Fibroblast of lung (primary cell): ENCODE measurements around the gene IFIT5. TPM values are rescaled to one million over a fixed set of nuclear protein-coding genes. Genes with fewer than 3 reads are reported as not detected.

Experiments
- DNase-seq, 2 donors: peaks; one replicate each; pipeline versions ENCODE4 v3.0.0 to v3.0.0-alpha.2; 2010; ENCODE audit warnings: low read depth in 2 of 2
- H2AFZ ChIP-seq: 2 replicates; pipeline ENCODE4 v1.5.1; 2012; ENCODE audit warnings: low read length, control low read depth, inconsistent platforms
- H3K27ac ChIP-seq: 2 replicates; pipeline ENCODE4 v1.5.1; 2011; ENCODE audit warnings: low read length, control low read depth; ENCODE audit not compliant: insufficient read depth
- H3K27me3 ChIP-seq: 2 replicates; pipeline ENCODE4 v1.5.1; 2011; ENCODE audit warnings: mild to moderate bottlenecking, low read length; ENCODE audit not compliant: control insufficient read depth, insufficient read depth
- H3K36me3 ChIP-seq: 2 replicates; pipeline ENCODE4 v1.5.1; 2011; ENCODE audit warnings: low read length; ENCODE audit not compliant: control insufficient read depth, insufficient read depth
- H3K4me1 ChIP-seq: 2 replicates; pipeline ENCODE4 v1.5.1; 2011; ENCODE audit warnings: low read length; ENCODE audit not compliant: control insufficient read depth, insufficient read depth; ENCODE audit errors: extremely low read depth
- H3K4me2 ChIP-seq: 2 replicates; pipeline ENCODE4 v1.5.1; 2011; ENCODE audit warnings: low read length, control low read depth; ENCODE audit not compliant: insufficient read depth; ENCODE audit errors: extremely low read depth
- H3K4me3 ChIP-seq, 4 experiments: fragments of 200-600 bp in 1 of 4; sonication (generic) in 1 of 4; replicated peaks in 1 of 4; 2 replicates each; pipeline ENCODE4 v1.5.1; 2011 to 2016; ENCODE audit warnings: low read length in 4 of 4, low read depth in 3 of 4, mild to moderate bottlenecking in 3 of 4, control low read depth in 2 of 4, inconsistent platforms in 1 of 4, mixed read lengths in 1 of 4; ENCODE audit not compliant: insufficient read depth in 1 of 4; ENCODE audit errors: control extremely low read depth in 1 of 4
- H3K79me2 ChIP-seq: 2 replicates; pipeline ENCODE4 v1.5.1; 2012; ENCODE audit warnings: mild to moderate bottlenecking, low read length, inconsistent platforms; ENCODE audit not compliant: control insufficient read depth, insufficient read depth
- H3K9ac ChIP-seq: 2 replicates; pipeline ENCODE4 v1.5.1; 2011; ENCODE audit warnings: mild to moderate bottlenecking, low read length, control low read depth; ENCODE audit not compliant: insufficient read depth
- H3K9me3 ChIP-seq: 2 replicates; pipeline ENCODE4 v1.5.1; 2012; ENCODE audit warnings: low read depth, low read length; ENCODE audit not compliant: control insufficient read depth, insufficient read depth
- H4K20me1 ChIP-seq: 2 replicates; pipeline ENCODE4 v1.5.1; 2011; ENCODE audit warnings: low read length; ENCODE audit not compliant: control insufficient read depth, insufficient read depth; ENCODE audit errors: extremely low read depth
- EZH2 ChIP-seq: IDR thresholded peaks from 2 replicates; pipeline ENCODE4 v1.5.1; 2012; ENCODE audit warnings: low read length, control low read depth, mild to moderate bottlenecking; ENCODE audit errors: missing control alignments
- polyA plus RNA-seq, 2 donors: library from polyadenylated mRNA; depleted of rRNA in 1 of 2; stranded (reverse) in 1 of 2; unstranded in 1 of 2; fragments of >200 nt; gene quantifications; 2 replicates each; pipeline ENCODE4 v1.2.1, GENCODE V29; 2011 to 2012; ENCODE audit warnings: missing spikeins in 1 of 2
- total RNA-seq: library from RNA; depleted of rRNA; stranded (reverse); fragments of >200 nt; gene quantifications from 2 replicates; pipeline ENCODE4 v1.2.1, GENCODE V29; 2014
- TF ChIP-seq, protein P1 (sequence below), 2 donors: IDR thresholded peaks in 1 of 2; conservative IDR thresholded peaks in 1 of 2; 1 replicate in 1 of 2; 2 replicates in 1 of 2; pipeline ENCODE4 v1.5.1; 2011 to 2012; ENCODE audit warnings: low read length in 2 of 2, control low read depth in 1 of 2, inconsistent platforms in 1 of 2, low read depth in 1 of 2, mild to moderate bottlenecking in 1 of 2

IFIT5 gene
- total and polyA plus RNA-seq, 2 donors (not counting 1 experiment from before 2014, with no cell fraction given), result 23.5 to 32.7 TPM

DNA sequence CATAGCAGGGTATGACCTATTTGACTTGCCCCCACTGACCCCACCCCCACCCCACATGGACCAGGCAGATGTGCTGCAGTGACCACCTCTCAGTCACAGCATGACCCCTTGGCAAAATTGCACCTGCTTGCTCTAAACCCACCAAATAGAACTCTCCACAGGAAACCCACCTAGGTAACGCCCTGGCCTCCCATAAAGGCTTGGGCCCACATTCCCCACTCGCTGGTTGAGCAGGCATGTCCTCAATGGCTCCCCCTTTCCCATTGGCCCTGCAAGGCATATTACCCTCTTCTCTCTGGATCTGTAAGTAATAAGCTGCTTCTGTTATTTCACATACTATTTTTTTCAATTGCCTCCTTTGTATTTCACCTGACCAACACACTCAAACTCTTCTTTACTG is 19.2 kb upstream of the IFIT5 start:
- no peak for TF ChIP-seq EZH2
- TF ChIP-seq, protein P1, sequence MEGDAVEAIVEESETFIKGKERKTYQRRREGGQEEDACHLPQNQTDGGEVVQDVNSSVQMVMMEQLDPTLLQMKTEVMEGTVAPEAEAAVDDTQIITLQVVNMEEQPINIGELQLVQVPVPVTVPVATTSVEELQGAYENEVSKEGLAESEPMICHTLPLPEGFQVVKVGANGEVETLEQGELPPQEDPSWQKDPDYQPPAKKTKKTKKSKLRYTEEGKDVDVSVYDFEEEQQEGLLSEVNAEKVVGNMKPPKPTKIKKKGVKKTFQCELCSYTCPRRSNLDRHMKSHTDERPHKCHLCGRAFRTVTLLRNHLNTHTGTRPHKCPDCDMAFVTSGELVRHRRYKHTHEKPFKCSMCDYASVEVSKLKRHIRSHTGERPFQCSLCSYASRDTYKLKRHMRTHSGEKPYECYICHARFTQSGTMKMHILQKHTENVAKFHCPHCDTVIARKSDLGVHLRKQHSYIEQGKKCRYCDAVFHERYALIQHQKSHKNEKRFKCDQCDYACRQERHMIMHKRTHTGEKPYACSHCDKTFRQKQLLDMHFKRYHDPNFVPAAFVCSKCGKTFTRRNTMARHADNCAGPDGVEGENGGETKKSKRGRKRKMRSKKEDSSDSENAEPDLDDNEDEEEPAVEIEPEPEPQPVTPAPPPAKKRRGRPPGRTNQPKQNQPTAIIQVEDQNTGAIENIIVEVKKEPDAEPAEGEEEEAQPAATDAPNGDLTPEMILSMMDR (conservative IDR thresholded peaks at IDR 0.05 in 1 of 2, IDR thresholded peaks at IDR 0.05 in 1 of 2; ENCODE audit: low read depth in 1 of 2, low read length in 2 of 2), result no peak
- Histone ChIP-seq H3K4me3 (no peak overlapping the region), H4K20me1 (no peaks in the 10 kb centered on the region), H3K4me1 (peaks cover 12% of the 10 kb centered on the region), H3K27ac (no peak overlapping the region), H3K9me3 (no peaks in the 10 kb centered on the region), H3K27me3 (no peaks in the 10 kb centered on the region), H2AFZ (no peak overlapping the region), H3K4me2 (no peak overlapping the region), H3K9ac (no peak overlapping the region), H3K79me2 (peaks cover 6% of the 10 kb centered on the region), H3K36me3 (no peaks in the 10 kb centered on the region)
- no peak for DNase-seq

DNA sequence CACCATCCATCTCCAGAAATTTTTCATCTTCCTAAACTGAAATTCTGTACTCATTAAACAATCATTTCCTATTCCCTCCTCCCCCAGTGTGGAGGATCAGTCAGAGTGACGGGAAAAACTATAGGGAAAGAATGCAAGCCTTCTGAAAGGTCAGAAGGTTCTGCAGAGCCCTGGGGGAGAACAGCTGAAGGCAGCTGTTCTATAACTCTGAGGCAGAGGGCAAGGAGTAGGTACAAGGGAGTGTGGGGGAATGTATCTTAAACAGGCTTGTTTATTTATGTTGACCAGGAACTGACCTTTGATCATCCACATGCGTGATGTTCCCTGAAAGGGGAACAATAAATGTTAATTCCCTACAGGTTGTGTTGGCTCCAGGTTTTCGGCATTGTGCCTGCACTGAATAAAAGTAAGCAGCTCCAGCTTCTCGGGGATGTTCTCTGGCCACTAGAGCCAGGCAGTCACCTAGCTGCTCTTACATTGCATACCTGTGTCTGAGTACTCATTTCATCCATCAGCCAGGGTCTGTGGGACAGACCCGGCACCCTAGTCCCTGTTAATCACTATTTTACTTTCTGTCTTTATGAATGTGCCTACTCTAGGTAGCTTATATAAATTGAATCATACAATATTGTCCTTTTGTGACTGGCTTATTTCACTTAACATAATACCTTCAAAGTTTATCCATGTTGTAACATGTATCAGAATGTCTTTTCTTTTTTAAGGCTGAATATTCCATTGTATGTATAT is 16.2 kb upstream of the IFIT5 start:
- H3K4me1 ChIP-seq, result peaks cover 10% of the 10 kb centered on the region
- no peaks in the 10 kb centered on the region for H4K20me1 ChIP-seq
- H3K4me3 ChIP-seq, result no peak overlapping the region
- H3K9ac ChIP-seq, result no peak overlapping the region
- H3K79me2 ChIP-seq, result peaks cover 6% of the 10 kb centered on the region
- no peak overlapping the region for H2AFZ ChIP-seq
- no peak overlapping the region for H3K27ac ChIP-seq
- peak in 1 of 2 donors; percentile 88 for DNase-seq
- no peak overlapping the region for H3K4me2 ChIP-seq
- no peaks in the 10 kb centered on the region for H3K27me3 ChIP-seq
- TF ChIP-seq, protein P1 (conservative IDR thresholded peaks at IDR 0.05 in 1 of 2, IDR thresholded peaks at IDR 0.05 in 1 of 2; ENCODE audit: low read depth in 1 of 2, low read length in 2 of 2), result no peak
- TF ChIP-seq EZH2, result no peak
- no peaks in the 10 kb centered on the region for H3K9me3 ChIP-seq
- no peaks in the 10 kb centered on the region for H3K36me3 ChIP-seq

DNA sequence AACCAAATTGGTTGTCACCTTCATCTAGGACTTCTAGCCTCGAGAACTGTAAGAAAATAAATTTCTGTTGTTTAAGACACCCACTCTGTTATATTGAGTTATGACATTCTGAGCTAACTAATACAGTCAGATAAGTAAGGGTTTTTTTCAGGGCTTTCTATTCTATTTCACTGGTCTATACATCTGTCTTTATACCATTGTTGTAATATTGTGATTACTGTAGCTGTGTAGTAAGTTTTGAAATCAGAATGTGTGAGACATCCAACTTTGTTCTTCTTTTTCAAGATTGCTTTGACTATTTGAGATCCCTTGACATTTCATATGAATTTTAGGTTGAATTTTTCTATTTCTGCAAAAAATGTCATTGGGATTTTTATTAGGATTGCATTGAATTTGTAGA is 14.4 kb upstream of the IFIT5 start:
- Histone ChIP-seq H3K36me3 (no peaks in the 10 kb centered on the region), H3K4me1 (peaks cover 8% of the 10 kb centered on the region), H4K20me1 (no peaks in the 10 kb centered on the region), H3K79me2 (peaks cover 1% of the 10 kb centered on the region), H3K4me2 (no peak overlapping the region), H3K27me3 (no peaks in the 10 kb centered on the region), H3K27ac (no peak overlapping the region), H3K9ac (no peak overlapping the region), H3K4me3 (no peak overlapping the region), H3K9me3 (no peaks in the 10 kb centered on the region), H2AFZ (no peak overlapping the region)
- TF ChIP-seq, protein P1 (conservative IDR thresholded peaks at IDR 0.05 in 1 of 2, IDR thresholded peaks at IDR 0.05 in 1 of 2; ENCODE audit: low read depth in 1 of 2, low read length in 2 of 2), result no peak
- TF ChIP-seq EZH2, result no peak
- no peak for DNase-seq
